Measurements from ENCODE around the gene PRKG1.

- TF ChIP-seq CTCF (IDR thresholded peaks at IDR 0.05) (no peak), EZH2 (IDR thresholded peaks at IDR 0.05) (no peak), EZH2phosphoT487 (IDR thresholded peaks at IDR 0.05) (no peak)
Observed at GRCh38 chr10:51821745-51822144, 747.5 kb downstream of the PRKG1 start.
